ENCODE results near the gene TAF6.

Gene TAF6

GRCh38 chr7:100120733-100121036 is 1.5 kb upstream of the TAF6 start:
- DNase-seq = no peak

- no peak for DNase-seq
These were observed 993 bp upstream of the TAF6 start for GRCh38 chr7:100119970-100120732.

GRCh38 chr7:100118388-100119071 is 628 bp downstream of the TAF6 start:
- no peak for DNase-seq

GRCh38 chr7:100115026-100115425 is 4.1 kb downstream of the TAF6 start:
- no peak for DNase-seq

- no peak for DNase-seq
These were observed 7.2 kb downstream of the TAF6 start for GRCh38 chr7:100111914-100112313.

- no peak for DNase-seq
These were observed 8.0 kb downstream of the TAF6 start for GRCh38 chr7:100111156-100111555.

- no peak for DNase-seq
These were observed 9.5 kb downstream of the TAF6 start for GRCh38 chr7:100109521-100110163.

- no peak for DNase-seq
These were observed 11.3 kb downstream of the TAF6 start for GRCh38 chr7:100107890-100108289.

GRCh38 chr7:100107125-100107737 is 11.9 kb downstream of the TAF6 start:
- DNase-seq = no peak

- DNase-seq = no peak
These were observed 12.5 kb downstream of the TAF6 start for GRCh38 chr7:100106633-100107032.

- no peak for DNase-seq
These were observed 13.6 kb downstream of the TAF6 start for GRCh38 chr7:100105534-100105933.

GRCh38 chr7:100102950-100103840 is 16.0 kb downstream of the TAF6 start:
- DNase-seq = no peak

- peak; percentile 93 to 95 for DNase-seq
These were observed 17.9 kb downstream of the TAF6 start, which contains the start of the genes AP4M1 and MCM7 for GRCh38 chr7:100101016-100101862. TSS of gene AP4M1 (plus strand) at chr7:100101643. CDS start at chr7:100101715, 72 bp downstream. TSS of gene MCM7 (minus strand) at chr7:100101397. CDS start at chr7:100101294, 103 bp downstream.

- DNase-seq = peak; percentile 65 to 88
These were observed 18.6 kb downstream of the TAF6 start for GRCh38 chr7:100100420-100101015.

- DNase-seq = no peak
These were observed 19.7 kb downstream of the TAF6 start for GRCh38 chr7:100099452-100099851.

GRCh38 chr7:100098913-100099312 is 20.2 kb downstream of the TAF6 start:
- no peak for DNase-seq

- no peak for DNase-seq
These were observed 23.5 kb downstream of the TAF6 start for GRCh38 chr7:100095704-100096103.

- DNase-seq = no peak
These were observed 23.9 kb downstream of the TAF6 start for GRCh38 chr7:100095289-100095688.

- DNase-seq = no peak
These were observed 25.2 kb downstream of the TAF6 start for GRCh38 chr7:100093925-100094486.

- no peak for DNase-seq
These were observed 25.7 kb downstream of the TAF6 start for GRCh38 chr7:100093498-100093897.

GRCh38 chr7:100093054-100093453 is 26.1 kb downstream of the TAF6 start:
- DNase-seq = no peak
